ENCODE results near the gene MAVS. TPM values are rescaled to one million over a fixed set of nuclear protein-coding genes. Genes with fewer than 3 reads are reported as not detected.
"Not testable (repeated sequence)": the region's sequence is repeated elsewhere in the genome, so short reads cannot be mapped to it uniquely, and the experiment has no call there.

MAVS gene
- total and polyA plus RNA-seq, 5 donors from 2014 or later, result 3.5 to 26.1 (median 3.8) TPM

- peaks cover 0 to 2% (median 0%) of the 10 kb centered on the region in 7 donors for H3K9me3 Mint-ChIP-seq
- ATAC-seq (ENCODE audit: low read depth in 2 of 2) (peak; percentile 18 to 26), DNase-seq (no peak)
- peaks cover 91% of the 10 kb centered on the region for H3K4me1 ChIP-seq (ENCODE audit: control insufficient read depth, insufficient read depth, low read length, poor library complexity, severe bottlenecking)
- H3K27ac Mint-ChIP-seq, result peak overlapping the region; percentile 62 to 98 (median 84)
- no peaks in the 10 kb centered on the region for H3K27me3 Mint-ChIP-seq
- peaks cover 15% of the 10 kb centered on the region for H3K36me3 Mint-ChIP-seq
- H3K27ac ChIP-seq (ENCODE audit: insufficient read depth, low read length, poor library complexity, severe bottlenecking), result peak overlapping the region; percentile 34
- no peaks in the 10 kb centered on the region for H3K9me3 ChIP-seq (ENCODE audit: control insufficient read depth in 2 of 2, low read length in 2 of 2)
- H3K4me3 Mint-ChIP-seq, result peak overlapping the region in 3 of 4 donors; percentile 56 to 86 (median 82)
- peaks cover 35 to 95% (median 63%) of the 10 kb centered on the region in 4 donors for H3K4me1 Mint-ChIP-seq
- no peaks in the 10 kb centered on the region for H3K27me3 ChIP-seq (ENCODE audit: control insufficient read depth, insufficient read depth, low read length)
- H3K4me3 ChIP-seq (ENCODE audit: low read depth, low read length), result peak overlapping the region; percentile 49
- no peaks in the 10 kb centered on the region for H3K36me3 ChIP-seq (ENCODE audit: control insufficient read depth, insufficient read depth, low read length)
Measured at GRCh38 chr20:3900187-3900604, 53.6 kb downstream of the MAVS start.

GRCh38 chr20:3901028-3901705 is 54.5 kb downstream of the MAVS start:
- peak overlapping the region; percentile 22 to 78 (median 68) for H3K4me3 Mint-ChIP-seq

GRCh38 chr20:3901706-3902440 is 55.2 kb downstream of the MAVS start:
- H3K4me1 Mint-ChIP-seq, result peaks cover 28 to 95% (median 56%) of the 10 kb centered on the region in 4 donors
- no peaks in the 10 kb centered on the region for H3K27me3 Mint-ChIP-seq
- H3K27ac Mint-ChIP-seq, result peak overlapping the region; percentile 60 to 86 (median 72)
- ATAC-seq (ENCODE audit: low read depth in 2 of 2) (no peak), DNase-seq (no peak)
- no peaks in the 10 kb centered on the region for H3K9me3 ChIP-seq (ENCODE audit: control insufficient read depth in 2 of 2, low read length in 2 of 2)
- peaks cover 84% of the 10 kb centered on the region for H3K4me1 ChIP-seq (ENCODE audit: control insufficient read depth, insufficient read depth, low read length, poor library complexity, severe bottlenecking)
- peak overlapping the region; percentile 64 for H3K4me3 ChIP-seq (ENCODE audit: low read depth, low read length)
- peaks cover 0 to 2% (median 0%) of the 10 kb centered on the region in 7 donors for H3K9me3 Mint-ChIP-seq
- H3K27ac ChIP-seq (ENCODE audit: insufficient read depth, low read length, poor library complexity, severe bottlenecking), result peak overlapping the region; percentile 34
- peaks cover 9% of the 10 kb centered on the region for H3K36me3 Mint-ChIP-seq
- no peaks in the 10 kb centered on the region for H3K36me3 ChIP-seq (ENCODE audit: control insufficient read depth, insufficient read depth, low read length)
- no peaks in the 10 kb centered on the region for H3K27me3 ChIP-seq (ENCODE audit: control insufficient read depth, insufficient read depth, low read length)
- H3K4me3 Mint-ChIP-seq, result peak overlapping the region; percentile 22 to 78 (median 68)

More at GRCh38 chr20:3901028-3901705, 54.5 kb downstream of the MAVS start:
- H3K36me3 Mint-ChIP-seq, result peaks cover 12% of the 10 kb centered on the region
- peak overlapping the region; percentile 60 to 86 (median 72) for H3K27ac Mint-ChIP-seq
- ATAC-seq (ENCODE audit: low read depth in 2 of 2), result no peak
- Histone ChIP-seq H3K9me3 (ENCODE audit: control insufficient read depth in 2 of 2, low read length in 2 of 2) (no peaks in the 10 kb centered on the region), H3K4me3 (ENCODE audit: low read depth, low read length) (peak overlapping the region; percentile 64), H3K27me3 (ENCODE audit: control insufficient read depth, insufficient read depth, low read length) (no peaks in the 10 kb centered on the region), H3K4me1 (ENCODE audit: control insufficient read depth, insufficient read depth, low read length, poor library complexity, severe bottlenecking) (peaks cover 85% of the 10 kb centered on the region), H3K36me3 (ENCODE audit: control insufficient read depth, insufficient read depth, low read length) (no peaks in the 10 kb centered on the region), H3K27ac (ENCODE audit: insufficient read depth, low read length, poor library complexity, severe bottlenecking) (peak overlapping the region; percentile 34)
- peaks cover 0 to 2% (median 0%) of the 10 kb centered on the region in 7 donors for H3K9me3 Mint-ChIP-seq
- no peak for DNase-seq
- H3K27me3 Mint-ChIP-seq, result no peaks in the 10 kb centered on the region
- H3K4me1 Mint-ChIP-seq, result peaks cover 28 to 96% (median 58%) of the 10 kb centered on the region in 4 donors

GRCh38 chr20:3902446-3902845 is 55.8 kb downstream of the MAVS start:
- Histone ChIP-seq H3K27me3 (ENCODE audit: control insufficient read depth, insufficient read depth, low read length) (no peaks in the 10 kb centered on the region), H3K4me1 (ENCODE audit: control insufficient read depth, insufficient read depth, low read length, poor library complexity, severe bottlenecking) (peaks cover 84% of the 10 kb centered on the region), H3K4me3 (ENCODE audit: low read depth, low read length) (no peak overlapping the region), H3K27ac (ENCODE audit: insufficient read depth, low read length, poor library complexity, severe bottlenecking) (no peak overlapping the region), H3K36me3 (ENCODE audit: control insufficient read depth, insufficient read depth, low read length) (no peaks in the 10 kb centered on the region), H3K9me3 (ENCODE audit: control insufficient read depth in 2 of 2, low read length in 2 of 2) (no peaks in the 10 kb centered on the region)
- DNase-seq, result no peak
- Mint-ChIP-seq H3K36me3 (peaks cover 6% of the 10 kb centered on the region), H3K9me3 (peaks cover 0 to 2% (median 0%) of the 10 kb centered on the region in 7 donors), H3K27ac (peak overlapping the region in 2 of 3 donors; percentile 59 to 62), H3K4me3 (peak overlapping the region in 1 of 4 donors; percentile 38), H3K4me1 (peaks cover 31 to 95% (median 54%) of the 10 kb centered on the region in 4 donors), H3K27me3 (no peaks in the 10 kb centered on the region)
- no peak for ATAC-seq (ENCODE audit: low read depth in 2 of 2)

GRCh38 chr20:3904224-3904623 is 57.6 kb downstream of the MAVS start:
- peaks cover 78% of the 10 kb centered on the region for H3K4me1 ChIP-seq (ENCODE audit: control insufficient read depth, insufficient read depth, low read length, poor library complexity, severe bottlenecking)

GRCh38 chr20:3904857-3905256 is 58.2 kb downstream of the MAVS start:
- H3K4me1 Mint-ChIP-seq, result peaks cover 34 to 92% (median 56%) of the 10 kb centered on the region in 4 donors
- H3K9me3 ChIP-seq (ENCODE audit: control insufficient read depth in 2 of 2, low read length in 2 of 2), result no peaks in the 10 kb centered on the region
- DNase-seq (no peak), ATAC-seq (ENCODE audit: low read depth in 2 of 2) (no peak)
- peaks cover 18% of the 10 kb centered on the region for H3K36me3 ChIP-seq (ENCODE audit: control insufficient read depth, insufficient read depth, low read length)
- H3K9me3 Mint-ChIP-seq, result peaks cover 0 to 2% (median 0%) of the 10 kb centered on the region in 7 donors
- peak overlapping the region in 2 of 4 donors; percentile 66 to 70 for H3K4me3 Mint-ChIP-seq
- no peak overlapping the region for H3K27ac ChIP-seq (ENCODE audit: insufficient read depth, low read length, poor library complexity, severe bottlenecking)
- peaks cover 74% of the 10 kb centered on the region for H3K4me1 ChIP-seq (ENCODE audit: control insufficient read depth, insufficient read depth, low read length, poor library complexity, severe bottlenecking)
- no peaks in the 10 kb centered on the region for H3K27me3 ChIP-seq (ENCODE audit: control insufficient read depth, insufficient read depth, low read length)
- no peak overlapping the region for H3K4me3 ChIP-seq (ENCODE audit: low read depth, low read length)
- peaks cover 20% of the 10 kb centered on the region for H3K36me3 Mint-ChIP-seq
- no peaks in the 10 kb centered on the region for H3K27me3 Mint-ChIP-seq
- peak overlapping the region; percentile 61 to 75 (median 71) for H3K27ac Mint-ChIP-seq

More at GRCh38 chr20:3904224-3904623, 57.6 kb downstream of the MAVS start:
- Histone ChIP-seq H3K4me3 (ENCODE audit: low read depth, low read length) (peak overlapping the region; percentile 19), H3K27ac (ENCODE audit: insufficient read depth, low read length, poor library complexity, severe bottlenecking) (peak overlapping the region; percentile 19), H3K9me3 (ENCODE audit: control insufficient read depth in 2 of 2, low read length in 2 of 2) (no peaks in the 10 kb centered on the region), H3K27me3 (ENCODE audit: control insufficient read depth, insufficient read depth, low read length) (no peaks in the 10 kb centered on the region), H3K36me3 (ENCODE audit: control insufficient read depth, insufficient read depth, low read length) (peaks cover 14% of the 10 kb centered on the region)
- Mint-ChIP-seq H3K27ac (peak overlapping the region in 2 of 3 donors; percentile 25 to 71), H3K36me3 (peaks cover 20% of the 10 kb centered on the region), H3K27me3 (no peaks in the 10 kb centered on the region), H3K9me3 (peaks cover 0 to 2% (median 0%) of the 10 kb centered on the region in 7 donors), H3K4me3 (peak overlapping the region in 1 of 4 donors; percentile 70), H3K4me1 (peaks cover 35 to 96% (median 59%) of the 10 kb centered on the region in 4 donors)
- ATAC-seq (ENCODE audit: low read depth in 2 of 2), result no peak
- DNase-seq, result no peak

- Histone ChIP-seq H3K4me3 (ENCODE audit: low read depth, low read length) (peak overlapping the region; percentile 75), H3K36me3 (ENCODE audit: control insufficient read depth, insufficient read depth, low read length) (peaks cover 34% of the 10 kb centered on the region), H3K4me1 (ENCODE audit: control insufficient read depth, insufficient read depth, low read length, poor library complexity, severe bottlenecking) (peaks cover 52% of the 10 kb centered on the region), H3K27ac (ENCODE audit: insufficient read depth, low read length, poor library complexity, severe bottlenecking) (peak overlapping the region; percentile 82)
- H3K36me3 Mint-ChIP-seq, result peaks cover 32% of the 10 kb centered on the region
- DNase-seq (peak; percentile 23 to 74 (median 58)), ATAC-seq (ENCODE audit: low read depth in 2 of 2) (peak; percentile 92 to 93)
- not testable (repeated sequence) for H3K9me3 Mint-ChIP-seq; H3K9me3 ChIP-seq (ENCODE audit: control insufficient read depth in 2 of 2, low read length in 2 of 2); H3K27me3 ChIP-seq (ENCODE audit: control insufficient read depth, insufficient read depth, low read length); H3K27me3 Mint-ChIP-seq
- peak overlapping the region; percentile 68 to 92 (median 83) for H3K27ac Mint-ChIP-seq
- H3K4me1 Mint-ChIP-seq, result peaks cover 18 to 83% (median 50%) of the 10 kb centered on the region in 4 donors
- peak overlapping the region; percentile 76 to 86 (median 82) for H3K4me3 Mint-ChIP-seq
Measured at GRCh38 chr20:3906744-3907721, 60.4 kb downstream of the MAVS start.

Data from CD4-positive, CD25-positive, alpha-beta regulatory T cell (primary cell).